Measurements from ENCODE around the gene CEP20.

Gene CEP20

DNA sequence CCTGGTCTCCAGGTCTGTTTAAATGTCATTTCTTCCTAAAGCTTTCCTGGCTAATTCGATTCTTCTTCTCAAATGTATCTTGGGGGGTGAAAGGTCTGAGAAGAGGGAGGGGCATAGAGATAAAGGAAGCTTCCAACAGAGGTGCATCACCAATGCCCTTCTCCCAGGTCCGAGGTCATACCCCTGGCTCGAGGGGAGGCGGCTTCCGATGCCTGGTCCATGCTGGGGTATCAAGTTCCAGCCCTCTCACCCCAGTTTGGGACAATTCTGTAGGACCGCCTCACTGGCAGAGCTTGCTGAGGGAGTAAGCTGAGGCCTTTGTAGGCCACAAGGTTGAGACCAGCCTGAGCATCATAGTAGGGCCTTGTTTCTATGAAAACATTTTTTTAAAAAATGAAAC is 10.3 kb upstream of the CEP20 start:
- DNase-seq: no peak

DNA sequence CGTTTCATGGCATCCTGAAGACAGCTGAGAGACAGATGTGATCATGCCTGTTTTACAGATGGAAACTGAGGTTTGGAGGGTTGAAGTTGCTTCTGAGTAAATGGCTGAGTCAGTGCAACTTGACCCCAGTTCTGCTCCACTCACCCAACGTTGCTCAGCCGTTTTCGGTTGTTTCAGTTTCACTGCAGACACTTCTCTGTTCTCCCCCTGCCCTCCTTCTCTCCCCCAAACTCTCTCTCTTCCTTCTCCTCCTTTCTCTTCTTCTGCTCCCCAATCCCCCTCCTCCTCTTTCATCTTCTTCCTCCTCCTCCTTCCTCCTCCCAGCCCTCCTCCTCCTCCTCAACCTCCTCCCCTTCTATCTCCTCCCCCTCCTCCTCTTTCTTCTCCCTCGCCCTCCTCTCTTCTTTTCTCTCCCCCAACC is 9.4 kb upstream of the CEP20 start:
- no peak for DNase-seq

DNA sequence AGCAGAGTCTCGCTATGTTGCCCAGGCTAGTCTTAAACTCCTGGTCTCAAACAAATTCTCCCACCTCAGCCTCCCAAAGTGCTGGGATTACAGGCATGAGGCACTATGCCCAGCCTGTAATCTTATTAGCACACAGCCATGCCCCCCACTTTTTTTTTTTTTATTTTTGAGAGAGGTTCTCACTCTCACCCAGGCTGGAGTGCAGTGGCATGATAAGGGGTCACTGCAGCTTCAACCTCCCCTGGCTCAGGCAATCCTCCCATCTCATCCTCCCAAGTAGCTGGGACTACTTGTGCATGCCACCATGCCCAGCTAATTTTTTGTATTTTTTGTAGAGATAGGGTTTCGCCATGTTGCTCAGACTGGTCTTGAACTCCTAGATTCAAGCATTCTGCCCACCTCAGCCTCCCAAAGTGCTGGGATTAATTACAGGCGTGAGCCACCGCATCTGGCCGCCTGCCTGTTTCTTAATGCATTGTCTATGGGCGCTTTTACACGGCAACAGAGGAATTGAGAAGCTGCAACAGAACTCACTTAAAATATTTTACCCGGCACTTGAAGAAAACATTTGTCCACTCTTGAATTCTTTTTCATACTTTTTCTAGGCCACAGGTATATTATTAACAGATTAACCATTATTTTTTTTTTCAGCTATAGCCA is 8.8 kb upstream of the CEP20 start:
- no peak for DNase-seq

DNA sequence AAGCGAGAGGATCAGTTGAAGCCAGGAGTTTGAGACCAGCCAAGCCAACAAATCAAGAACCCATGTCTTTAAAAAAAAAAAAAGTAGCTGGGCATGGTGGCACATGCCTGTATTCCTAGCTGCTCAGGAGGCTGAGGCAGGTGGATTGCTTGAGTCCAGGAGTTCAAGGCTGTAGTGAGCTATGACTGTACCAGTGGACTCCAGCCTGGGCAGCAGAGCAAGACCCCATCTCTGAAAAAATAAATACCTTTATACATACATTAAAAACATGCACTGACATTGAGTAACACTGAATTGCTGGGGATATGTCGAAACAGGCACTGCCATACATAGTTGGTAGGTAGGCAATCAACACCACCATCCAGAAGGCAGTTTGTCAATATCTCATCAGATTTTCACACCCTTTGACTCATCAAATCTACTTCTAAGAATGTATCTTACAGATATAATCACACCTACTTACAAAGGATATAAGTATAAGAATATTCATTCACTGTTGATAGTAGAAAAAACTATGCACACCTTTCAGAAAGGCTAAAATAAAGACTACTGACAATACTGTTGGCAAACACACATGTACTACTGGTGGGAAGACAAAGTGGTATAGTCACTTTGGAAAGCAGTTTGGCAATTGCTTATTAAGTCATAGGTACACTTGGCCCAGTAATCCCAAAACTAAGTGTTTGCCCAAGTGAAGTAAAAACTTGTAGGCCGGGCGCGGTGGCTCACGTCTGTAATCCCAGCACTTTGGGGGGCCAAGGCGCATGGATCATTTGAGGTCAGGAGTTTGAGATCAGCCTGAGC is 6.4 kb upstream of the CEP20 start:
- no peak for DNase-seq

DNA sequence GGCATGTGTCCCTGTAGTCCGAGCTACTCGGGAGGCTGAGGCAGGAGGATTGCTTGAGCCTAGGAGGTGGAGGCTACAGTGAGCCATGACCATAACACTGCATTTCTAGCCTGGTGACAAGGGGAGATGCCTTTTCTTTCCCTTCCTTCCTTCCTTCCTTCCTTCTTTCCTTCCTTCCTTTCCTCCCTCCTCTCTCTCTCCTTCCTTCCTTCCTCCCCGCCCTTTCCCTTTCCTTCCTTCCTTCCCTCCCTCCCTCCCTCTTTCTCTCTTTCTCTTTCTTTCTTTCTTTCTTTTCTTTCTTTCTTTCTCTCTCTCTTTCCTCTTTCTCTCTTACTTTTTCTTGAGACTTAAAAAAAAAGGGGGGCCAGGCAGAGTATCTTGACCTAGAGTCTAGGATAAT is 3.1 kb upstream of the CEP20 start:
- no peak for DNase-seq

DNA sequence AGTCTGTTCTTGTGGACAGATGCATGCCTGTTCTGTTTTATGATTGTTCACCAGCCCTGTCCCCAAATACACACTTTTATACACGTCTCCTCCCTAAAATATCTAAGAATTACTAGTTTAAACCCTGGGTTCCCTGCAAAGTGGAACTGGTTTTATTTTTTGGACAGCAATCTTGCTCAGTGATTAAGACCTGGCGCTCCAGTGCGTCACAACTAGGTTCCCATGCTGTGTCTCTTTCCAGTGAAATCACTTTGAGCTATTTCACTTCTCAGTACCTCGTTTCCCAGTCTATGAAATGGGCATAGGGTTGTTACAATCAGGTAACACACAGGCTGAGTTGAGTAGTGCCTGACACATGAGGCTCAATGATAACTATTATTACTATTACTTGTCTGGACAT is 1.1 kb downstream of the CEP20 start:
- DNase-seq: no peak

DNA sequence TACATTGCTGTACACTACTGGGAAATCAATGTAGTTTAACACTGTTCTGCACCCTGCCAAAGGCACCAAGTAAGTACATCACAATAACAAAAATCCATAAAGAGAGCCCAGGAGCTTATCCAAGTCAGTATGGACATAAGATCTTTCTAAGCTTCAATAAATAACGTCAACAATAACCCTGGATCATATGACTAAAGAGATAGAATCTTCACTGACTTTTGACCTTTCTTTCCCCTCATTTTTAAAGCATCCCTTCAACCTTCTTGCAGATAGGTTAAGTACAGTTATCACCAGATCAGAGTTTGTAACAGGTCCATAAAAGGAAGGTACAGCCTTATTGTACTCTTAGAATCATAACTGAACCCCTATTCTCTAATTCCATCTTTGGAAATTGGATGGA is 2.3 kb downstream of the CEP20 start:
- DNase-seq: no peak

DNA sequence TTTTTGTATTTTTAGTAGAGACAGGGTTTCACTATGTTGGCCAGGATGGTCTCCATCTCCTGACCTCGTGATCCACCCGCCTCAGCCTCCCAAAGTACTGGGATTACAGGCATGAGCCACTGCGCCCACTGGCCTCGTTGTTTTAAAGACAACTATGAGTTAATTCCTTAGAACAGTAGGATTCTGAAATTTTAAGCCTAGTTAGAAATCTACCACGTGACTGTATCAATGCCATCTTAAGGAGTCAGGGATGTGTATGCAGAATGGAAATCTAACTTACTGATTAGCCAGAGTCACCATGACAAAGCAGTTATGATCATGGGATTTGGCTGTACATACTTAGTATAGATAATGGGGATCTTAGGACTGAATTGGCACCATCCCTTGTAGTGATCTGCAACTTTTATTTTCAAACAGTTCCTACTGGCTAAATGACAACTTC is 2.8 kb downstream of the CEP20 start:
- no peak for DNase-seq

DNA sequence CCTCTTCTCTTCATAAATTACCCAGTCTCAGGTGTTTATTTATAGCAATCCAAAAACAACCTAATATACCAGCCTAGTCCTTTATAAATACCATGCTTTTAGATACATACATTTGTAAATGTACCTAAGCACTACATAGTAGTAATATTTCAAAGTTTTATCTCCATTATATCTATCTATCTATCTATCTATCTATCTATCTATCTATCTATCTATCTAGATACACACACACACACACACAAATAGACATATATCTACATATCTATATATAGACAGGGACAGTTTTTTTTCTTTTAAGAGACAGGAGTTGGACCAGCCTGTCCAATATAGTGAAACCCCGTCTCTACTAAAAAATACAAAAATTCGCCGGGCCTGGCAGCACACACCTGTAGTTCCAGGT is 5.8 kb downstream of the CEP20 start:
- no peak for DNase-seq

DNA sequence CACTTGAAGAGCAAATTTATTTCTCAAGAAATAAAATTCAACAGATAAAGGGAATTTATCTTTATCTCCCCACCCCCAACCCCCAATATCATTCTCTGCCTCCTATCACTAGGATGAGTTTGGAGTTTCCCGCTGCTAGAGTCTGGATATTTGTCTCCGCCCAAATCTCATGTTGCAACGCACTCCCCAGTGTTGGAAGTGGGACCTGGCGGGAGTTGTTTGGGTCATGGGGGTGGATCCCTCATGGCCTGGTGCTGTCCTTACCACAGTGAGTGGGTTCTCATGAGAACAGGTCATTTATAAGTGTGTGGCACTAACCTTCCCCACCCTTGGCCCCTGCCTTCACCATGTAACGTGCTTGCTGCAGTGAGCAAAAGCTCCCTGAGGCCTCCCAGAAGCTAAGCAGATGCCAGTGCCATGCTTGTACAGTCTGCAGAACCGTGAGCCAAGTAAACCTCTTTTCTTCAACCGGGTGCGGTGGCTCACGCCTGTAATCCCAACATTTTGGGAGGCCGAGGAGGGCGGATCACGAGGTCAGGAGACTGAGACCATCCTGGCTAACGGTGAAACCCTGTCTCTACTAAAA is 6.5 kb downstream of the CEP20 start:
- DNase-seq: no peak

DNA sequence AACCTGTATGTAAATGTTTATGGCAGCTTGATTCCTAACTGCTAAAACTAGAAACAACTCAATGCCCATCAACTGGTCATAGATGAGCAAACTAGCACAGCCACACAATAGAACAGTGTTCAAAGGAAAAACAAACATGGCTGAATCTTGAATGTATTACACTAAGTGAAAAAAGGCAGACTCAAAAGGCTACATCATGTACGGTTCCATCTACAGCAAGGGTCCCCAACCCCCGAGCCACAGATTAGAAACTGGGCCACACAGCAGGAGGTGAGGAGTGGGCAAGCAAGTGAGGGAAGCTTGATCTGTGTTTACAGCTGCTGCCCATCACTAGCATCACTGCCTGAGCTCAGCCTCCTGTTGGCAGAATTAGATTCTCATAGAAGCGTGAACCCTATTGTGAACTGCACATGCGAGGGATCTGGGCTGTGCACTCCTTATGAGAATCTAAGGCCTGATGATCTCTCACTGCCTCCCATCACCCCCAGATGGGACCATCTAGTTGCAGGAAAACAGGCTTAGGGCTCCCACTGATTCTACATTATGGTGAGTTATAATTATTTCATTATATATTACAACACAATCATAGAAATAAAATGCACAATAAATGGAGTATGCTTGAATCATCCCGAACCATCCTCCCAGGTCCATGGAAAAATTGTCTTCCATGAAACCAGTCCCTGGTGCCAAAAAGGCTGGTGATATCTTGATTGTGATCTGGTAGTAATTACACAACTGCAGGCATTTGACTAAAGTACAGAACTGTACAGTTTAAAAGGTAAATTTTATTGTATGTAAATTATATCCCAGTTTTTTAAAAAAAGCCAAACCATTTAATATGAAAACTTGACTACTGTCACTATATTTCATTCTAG is 7.7 kb downstream of the CEP20 start:
- peak in 2 of 56 donors; percentile 3 to 7 for DNase-seq

DNA sequence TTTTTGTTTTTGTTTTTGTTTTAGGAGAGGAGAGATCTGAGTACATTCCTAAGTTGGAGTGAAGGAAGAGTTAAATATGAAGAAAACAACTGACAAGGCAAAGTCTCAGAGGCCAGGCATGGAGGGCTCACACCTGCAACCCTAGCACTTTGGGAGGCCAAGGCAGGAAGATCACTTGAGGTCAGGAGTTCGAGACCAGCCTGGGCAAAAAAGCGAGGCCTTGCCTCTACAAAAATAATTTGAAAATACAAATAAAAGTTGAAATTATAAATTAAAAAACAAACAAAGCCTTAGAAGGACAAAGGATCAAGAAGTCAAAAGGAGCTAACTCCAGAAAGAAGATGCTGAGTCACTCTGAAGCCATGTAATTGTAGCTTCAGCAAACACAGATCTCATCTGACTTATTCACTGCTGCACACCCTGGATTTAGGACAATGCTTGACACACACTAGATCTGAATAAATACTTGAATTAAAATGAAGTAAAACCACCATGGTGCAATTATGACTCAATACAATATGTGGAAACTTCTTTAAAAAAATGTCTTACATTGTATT is 9.1 kb downstream of the CEP20 start:
- no peak for DNase-seq

DNA sequence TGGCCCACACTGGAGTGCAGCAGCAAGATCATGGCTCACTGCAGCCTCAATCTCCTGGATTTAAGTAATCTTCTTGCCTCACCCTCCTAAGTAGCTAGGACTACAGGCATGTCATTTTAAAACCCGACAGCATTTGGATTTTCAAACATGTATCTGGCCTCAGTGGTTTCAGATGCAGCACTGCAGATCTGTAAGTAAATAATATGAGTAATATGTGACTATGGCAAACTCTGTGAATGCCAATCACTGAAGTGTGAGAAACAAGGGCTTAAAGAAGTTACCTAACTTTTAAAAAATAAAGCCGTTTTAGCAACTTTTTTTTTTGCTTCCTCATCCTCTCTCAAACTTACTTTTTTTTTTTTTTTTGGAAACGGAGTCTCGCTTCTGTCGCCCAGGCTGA is 11.9 kb downstream of the CEP20 start:
- DNase-seq: no peak

DNA sequence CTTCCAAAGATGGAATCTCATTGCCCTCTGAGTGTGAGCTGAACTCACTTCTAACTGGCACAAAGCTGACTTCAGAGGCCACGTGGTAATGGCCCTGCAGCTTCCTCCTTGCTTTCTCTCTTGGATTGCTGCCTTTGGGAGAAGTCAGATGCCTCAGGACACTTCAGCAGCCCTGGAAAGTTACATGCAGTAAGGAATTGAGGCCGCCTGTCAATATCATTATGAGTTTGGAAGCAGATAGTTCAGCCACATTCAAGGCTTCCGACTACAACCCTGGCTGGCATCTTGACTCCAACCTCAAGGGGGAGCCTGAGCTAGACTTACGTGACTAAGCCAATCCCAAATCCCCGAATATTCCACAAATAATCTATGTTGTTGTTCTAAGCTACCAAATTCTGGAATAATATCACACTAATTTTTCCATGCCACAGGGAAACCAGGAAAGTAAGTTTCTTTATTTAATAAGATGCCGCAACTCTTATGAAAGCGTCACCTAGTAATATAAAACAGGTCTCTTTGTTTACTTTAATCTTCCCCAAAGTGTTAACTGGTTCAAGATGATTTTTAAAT is 13.6 kb downstream of the CEP20 start:
- DNase-seq: peak in 32 of 56 donors; percentile 1 to 51 (median 10)

DNA sequence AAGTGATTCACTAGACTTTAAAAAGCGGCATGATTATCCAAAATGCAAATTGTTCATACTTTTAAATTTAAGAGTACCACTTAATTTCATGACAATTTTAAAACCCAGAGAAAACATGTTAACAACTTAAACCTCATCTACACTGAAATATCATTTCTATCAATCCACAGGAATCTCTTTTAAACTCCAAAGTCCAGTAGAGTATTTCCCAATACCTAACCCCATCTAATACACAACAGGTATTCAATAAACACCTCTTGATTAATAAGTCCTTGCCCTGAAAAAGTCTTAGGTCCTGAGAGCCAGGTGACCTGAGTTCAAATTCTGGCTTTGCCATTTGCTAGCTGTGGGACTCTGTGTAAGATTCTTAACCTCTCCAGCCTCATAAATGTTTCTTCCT is 14.7 kb downstream of the CEP20 start:
- no peak for DNase-seq

DNA sequence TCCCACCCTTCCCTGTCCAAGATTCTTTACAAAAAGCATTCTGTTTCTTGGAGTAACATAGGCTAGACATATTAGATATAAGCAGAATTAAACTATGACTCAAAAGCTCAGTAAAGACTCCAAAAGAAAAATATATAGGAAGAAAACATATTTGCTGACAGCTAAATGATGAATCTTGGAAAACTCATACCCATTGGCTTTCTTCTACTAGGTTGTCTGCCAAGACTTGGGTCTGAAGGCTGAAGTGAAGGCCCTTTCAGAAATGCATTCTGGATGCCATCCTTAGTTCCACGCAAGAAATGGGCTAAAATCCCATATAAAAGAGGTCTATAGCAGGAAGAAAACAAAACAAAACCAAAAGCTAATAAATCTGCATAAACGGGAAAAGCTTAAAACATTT is 15.1 kb downstream of the CEP20 start:
- DNase-seq: no peak

DNA sequence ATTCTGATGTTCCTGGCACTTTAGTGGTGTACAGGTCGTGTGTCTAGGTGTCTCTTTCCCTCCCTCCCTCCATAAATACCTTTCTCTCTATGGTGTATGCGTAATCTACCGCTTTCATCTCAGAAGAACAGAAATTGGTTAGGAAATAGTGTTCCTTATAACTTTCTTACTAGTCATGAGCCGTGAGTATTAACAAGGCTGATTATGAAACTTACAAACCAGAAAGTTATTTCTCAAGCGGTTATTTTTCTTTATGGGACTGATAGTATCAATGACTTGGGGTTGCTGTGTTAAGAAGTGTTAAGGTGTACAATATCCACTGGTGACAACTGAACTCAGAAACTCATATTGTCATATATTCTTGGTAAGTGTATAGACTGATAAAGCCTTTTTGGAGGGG is 18.4 kb downstream of the CEP20 start:
- DNase-seq: no peak

DNA sequence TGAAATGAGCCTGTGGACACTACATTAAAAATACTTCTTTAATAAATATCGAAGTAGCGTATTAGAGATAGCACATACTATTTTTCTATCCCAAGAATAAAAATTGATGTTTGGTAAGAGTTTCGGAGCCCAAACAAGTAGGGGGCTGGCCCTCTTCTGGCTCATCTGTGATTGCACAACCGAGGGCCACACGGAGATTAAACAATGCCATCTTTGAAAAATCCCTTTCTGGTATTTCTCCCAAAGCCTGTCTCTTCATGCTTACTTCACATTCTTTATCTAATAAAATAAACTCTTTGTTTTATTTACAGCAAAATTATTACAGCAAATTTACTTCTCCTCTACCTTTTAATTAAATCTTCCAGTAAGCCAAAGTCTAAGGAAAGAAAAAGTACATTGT is 22.0 kb downstream of the CEP20 start:
- DNase-seq: no peak

DNA sequence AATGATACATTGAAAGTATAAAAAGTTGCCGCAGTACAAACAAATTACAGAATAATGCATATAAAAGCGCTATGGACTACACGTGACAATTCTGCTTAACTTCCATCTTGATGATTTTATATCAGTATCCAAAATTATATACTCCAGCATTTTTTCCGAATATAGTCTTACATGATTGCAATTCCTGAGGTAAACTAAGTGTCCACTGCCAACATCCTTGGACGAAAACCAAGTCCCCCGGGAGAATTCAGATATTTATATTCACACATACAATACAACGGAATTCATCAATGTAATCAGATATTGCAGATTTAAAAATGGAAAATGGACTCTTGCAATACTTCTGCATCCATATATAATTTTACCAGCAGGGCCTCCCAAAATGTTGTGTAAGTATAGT is 22.7 kb downstream of the CEP20 start:
- no peak for DNase-seq

DNA sequence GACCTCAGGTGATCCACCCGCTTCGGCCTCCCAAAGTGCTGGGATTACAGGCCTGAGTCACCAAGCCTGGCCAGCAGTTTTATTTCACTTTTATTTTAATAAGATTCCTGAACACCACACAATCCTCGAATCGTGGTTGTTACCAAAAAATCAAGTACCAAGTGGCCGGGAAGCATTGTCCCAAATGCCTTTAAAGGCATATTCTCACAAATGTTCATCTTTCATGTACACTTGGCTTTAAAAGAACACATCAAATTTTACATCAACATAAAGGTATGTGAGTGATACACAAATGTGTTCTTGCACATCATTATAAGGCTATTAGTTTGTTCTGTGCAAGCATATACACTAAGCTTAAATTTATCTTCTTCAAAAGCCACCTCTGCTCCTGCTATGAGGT is 23.5 kb downstream of the CEP20 start:
- no peak for DNase-seq

DNA sequence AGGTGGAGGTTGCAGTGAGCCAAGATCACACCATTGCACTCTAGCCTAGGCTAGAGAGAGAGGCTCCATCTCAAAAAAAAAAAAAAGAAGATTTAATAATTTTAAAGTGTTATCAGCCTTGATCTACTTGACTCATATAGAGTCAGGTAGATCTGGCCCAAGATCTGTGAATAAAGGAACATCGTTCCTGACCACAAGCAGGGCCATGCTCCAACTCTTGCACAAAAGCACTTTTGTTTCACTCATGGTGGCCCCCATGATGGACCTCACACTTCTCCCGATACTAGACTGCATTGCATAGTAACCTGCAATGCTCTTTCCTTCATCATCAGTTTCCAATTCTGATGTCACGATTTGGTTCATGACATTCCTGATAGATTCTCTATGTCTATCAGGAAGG is 26.4 kb downstream of the CEP20 start:
- DNase-seq: no peak
